CD14-positive monocyte (primary cell): ENCODE measurements around the gene GOLGA2. TPM values are rescaled to one million over a fixed set of nuclear protein-coding genes. Genes with fewer than 3 reads are reported as not detected.
A peak's percentile ranks its signal among the peaks of the same experiment; 100 is the strongest.

ENCODE experiments used
- DNase-seq, 3 donors: peaks; one replicate each; pipeline ENCODE4 v3.0.0-alpha.2; 2011 to 2022
- H2AFZ ChIP-seq: 2 replicates; pipeline ENCODE4 v1.6.0; 2012; ENCODE audit warnings: mild to moderate bottlenecking, low read depth, low read length, inconsistent platforms; ENCODE audit not compliant: insufficient read depth, poor library complexity, severe bottlenecking
- H3K27ac ChIP-seq, 2 donors: 1 replicate in 1 of 2; 2 replicates in 1 of 2; pipeline ENCODE4 v1.5.1; 2012 to 2013; ENCODE audit warnings: low read length in 2 of 2, control low read depth in 1 of 2, inconsistent platforms in 1 of 2, low read depth in 1 of 2, mild to moderate bottlenecking in 1 of 2
- H3K27me3 ChIP-seq, 2 donors: one replicate each; pipeline versions ENCODE4 v1.6.0 to v1.6.1; 2011 to 2013; ENCODE audit warnings: low read length in 2 of 2; ENCODE audit not compliant: control insufficient read depth in 2 of 2, insufficient read depth in 2 of 2
- H3K36me3 ChIP-seq, 2 donors: replicated peaks in 1 of 2; 1 replicate in 1 of 2; 2 replicates in 1 of 2; pipeline versions ENCODE4 v1.5.1 to v1.6.1; 2012 to 2013; ENCODE audit warnings: low read length in 2 of 2, control low read depth in 1 of 2, inconsistent platforms in 1 of 2, mild to moderate bottlenecking in 1 of 2; ENCODE audit not compliant: insufficient read depth in 2 of 2, control insufficient read depth in 1 of 2
- H3K4me1 ChIP-seq, 2 donors: 1 replicate in 1 of 2; 2 replicates in 1 of 2; pipeline versions ENCODE4 v1.5.1 to v1.6.1; 2012 to 2013; ENCODE audit warnings: low read length in 2 of 2, control low read depth in 1 of 2, inconsistent platforms in 1 of 2, mild to moderate bottlenecking in 1 of 2, moderate library complexity in 1 of 2; ENCODE audit not compliant: insufficient read depth in 2 of 2, control insufficient read depth in 1 of 2
- H3K4me2 ChIP-seq: replicated peaks from 2 replicates; pipeline ENCODE3; 2012; ENCODE audit warnings: low read length, moderate library complexity, mild to moderate bottlenecking; ENCODE audit not compliant: poor library complexity, severe bottlenecking; ENCODE audit errors: extremely low read depth
- H3K4me3 ChIP-seq, 3 experiments: fragments of 200-600 bp in 1 of 3; sonication (generic) in 1 of 3; replicated peaks in 1 of 3; 1 replicate in 2 of 3; 2 replicates in 1 of 3; pipeline ENCODE4 v1.5.1; 2011 to 2013; ENCODE audit warnings: low read length in 3 of 3, mild to moderate bottlenecking in 3 of 3, control low read depth in 2 of 3, low read depth in 2 of 3, inconsistent platforms in 1 of 3, moderate library complexity in 1 of 3
- H3K79me2 ChIP-seq: 2 replicates; pipeline ENCODE4 v1.6.0; 2012; ENCODE audit warnings: mild to moderate bottlenecking, control low read depth, inconsistent platforms, low read length, moderate library complexity; ENCODE audit not compliant: insufficient read depth
- H3K9ac ChIP-seq: 2 replicates; pipeline ENCODE4 v1.6.0; 2017; ENCODE audit warnings: low read length, mild to moderate bottlenecking; ENCODE audit not compliant: insufficient read depth, poor library complexity, severe bottlenecking
- H3K9me3 ChIP-seq, 2 donors: replicated peaks in 1 of 2; 1 replicate in 1 of 2; 2 replicates in 1 of 2; pipeline versions ENCODE4 v1.5.1 to v1.6.1; 2012 to 2013; ENCODE audit warnings: low read length in 2 of 2, control low read depth in 1 of 2; ENCODE audit not compliant: control insufficient read depth in 1 of 2, insufficient read depth in 1 of 2
- H4K20me1 ChIP-seq: 2 replicates; pipeline ENCODE4 v1.6.0; 2012; ENCODE audit warnings: mild to moderate bottlenecking, low read length, control low read depth, moderate library complexity; ENCODE audit not compliant: insufficient read depth
- H3K27ac Mint-ChIP-seq, 7 donors: one replicate each; pipeline ENCODE4 v1.8.0; 2020; ENCODE audit warnings: mild to moderate bottlenecking in 7 of 7, mixed read lengths in 7 of 7, moderate library complexity in 6 of 7, inconsistent platforms in 2 of 7
- H3K27me3 Mint-ChIP-seq, 3 donors: one replicate each; pipeline ENCODE4 v1.8.0; 2021 to 2022; ENCODE audit warnings: low read depth in 3 of 3, mild to moderate bottlenecking in 3 of 3, mixed read lengths in 3 of 3, moderate library complexity in 3 of 3, inconsistent platforms in 1 of 3
- H3K36me3 Mint-ChIP-seq, 2 donors: one replicate each; pipeline ENCODE4 v1.8.0; 2020; ENCODE audit warnings: mixed read lengths in 2 of 2, inconsistent platforms in 1 of 2, mild to moderate bottlenecking in 1 of 2
- H3K4me1 Mint-ChIP-seq: one replicate; pipeline ENCODE4 v1.8.0; 2020; ENCODE audit warnings: mild to moderate bottlenecking, mixed read lengths
- H3K4me3 Mint-ChIP-seq, 2 donors: one replicate each; pipeline ENCODE4 v1.8.0; 2020; ENCODE audit warnings: mild to moderate bottlenecking in 2 of 2, mixed read lengths in 2 of 2, moderate library complexity in 1 of 2
- H3K9me3 Mint-ChIP-seq, 7 donors: one replicate each; pipeline ENCODE4 v1.8.0; 2020 to 2022; ENCODE audit warnings: mixed read lengths in 7 of 7, mild to moderate bottlenecking in 6 of 7, moderate library complexity in 6 of 7, inconsistent platforms in 2 of 7
- CTCF ChIP-seq: fragments of 200-600 bp; IDR thresholded peaks from one replicate; pipeline ENCODE4 v1.8.0; 2022; ENCODE audit warnings: antibody characterized with exemption, mild to moderate bottlenecking
- WGBS: methylation state at CpG from one replicate; pipeline ENCODE4 v1.1.5; 2013; ENCODE audit warnings: missing lambda C conversion rate; ENCODE audit not compliant: insufficient coverage; 5-methylcytosine and 5-hydroxymethylcytosine counted together
- intact Hi-C, 2 donors: fragments of 100-400 bp; cut with micrococcal nuclease; formaldehyde crosslinking; loops; one replicate each; pipeline versions ENCODE4 v1.15.0 to v1.15.1; 2023
- polyA plus RNA-seq, 3 donors: library from polyadenylated mRNA; depleted of rRNA in 1 of 3; unstranded in 2 of 3; stranded (reverse) in 1 of 3; fragments of 300-500 nt in 2 of 3; fragments of >200 nt in 1 of 3; fragmentation: Illumina TruSeq in 2 of 3; gene quantifications; 1 replicate in 2 of 3; 2 replicates in 1 of 3; pipeline ENCODE4 v1.2.3, GENCODE V29; 2012 to 2021

GOLGA2 gene
- polyA plus RNA-seq, 3 donors = 2.9 to 34.2 (median 4.6) TPM

- no peak overlapping the region for H2AFZ ChIP-seq
- no peaks in the 10 kb centered on the region for H3K27me3 Mint-ChIP-seq
- TF ChIP-seq CTCF = no peak
- H3K79me2 ChIP-seq = no peaks in the 10 kb centered on the region
- intact Hi-C loops = no loop called here
- no peak overlapping the region for H3K27ac ChIP-seq
- 98% methylated on average over 10 of the region's 12 CpGs for WGBS
- no peak for DNase-seq
- peaks cover 13 to 19% of the 10 kb centered on the region in 2 donors for H3K36me3 ChIP-seq
- H3K9me3 Mint-ChIP-seq = no peaks in the 10 kb centered on the region
- no peaks in the 10 kb centered on the region for H3K9me3 ChIP-seq
- no peak overlapping the region for H3K4me2 ChIP-seq
- H3K4me3 Mint-ChIP-seq = no peak overlapping the region
- H3K4me1 Mint-ChIP-seq = peaks cover 6% of the 10 kb centered on the region
- H3K4me1 ChIP-seq = peaks cover under 1 to 2% of the 10 kb centered on the region in 2 donors
- H3K27ac Mint-ChIP-seq = peak overlapping the region in 1 of 7 donors; percentile 48
- H4K20me1 ChIP-seq = no peaks in the 10 kb centered on the region
- H3K27me3 ChIP-seq = no peaks in the 10 kb centered on the region
- H3K36me3 Mint-ChIP-seq = peaks cover 18 to 33% of the 10 kb centered on the region in 2 donors
- H3K9ac ChIP-seq = no peak overlapping the region
- no peak overlapping the region for H3K4me3 ChIP-seq
These were observed 9.4 kb upstream of the GOLGA2 start for GRCh38 chr9:128285033-128285784.

- H3K27me3 Mint-ChIP-seq = no peaks in the 10 kb centered on the region
- Histone ChIP-seq H3K9ac (no peak overlapping the region), H3K79me2 (no peaks in the 10 kb centered on the region), H4K20me1 (no peaks in the 10 kb centered on the region), H3K9me3 (no peaks in the 10 kb centered on the region), H2AFZ (no peak overlapping the region), H3K36me3 (peaks cover 13 to 19% of the 10 kb centered on the region in 2 donors), H3K4me1 (peaks cover 4% of the 10 kb centered on the region in 2 donors), H3K4me2 (no peak overlapping the region), H3K27me3 (no peaks in the 10 kb centered on the region), H3K4me3 (no peak overlapping the region), H3K27ac (no peak overlapping the region)
- peaks cover 13 to 21% of the 10 kb centered on the region in 2 donors for H3K36me3 Mint-ChIP-seq
- WGBS = 95% methylated on average over 6 of the region's 6 CpGs
- DNase-seq = no peak
- no peak overlapping the region for H3K4me3 Mint-ChIP-seq
- no peak for TF ChIP-seq CTCF
- H3K9me3 Mint-ChIP-seq = no peaks in the 10 kb centered on the region
- H3K27ac Mint-ChIP-seq = no peak overlapping the region
- peaks cover 11% of the 10 kb centered on the region for H3K4me1 Mint-ChIP-seq
- intact Hi-C loops = no loop called here
These were observed 6.7 kb upstream of the GOLGA2 start for GRCh38 chr9:128282500-128282899.
